GM11168 (cell line): ENCODE measurements around the gene SMURF2.

Experiments
- in situ Hi-C: fragments of 300-500 bp; cut with MboI; formaldehyde crosslinking; loops from one replicate; pipeline ENCODE4 v1.12.0; 2022; ENCODE audit warnings: low sequenced_read_pairs; ENCODE audit not compliant: unreplicated experiment

SMURF2 gene

DNA sequence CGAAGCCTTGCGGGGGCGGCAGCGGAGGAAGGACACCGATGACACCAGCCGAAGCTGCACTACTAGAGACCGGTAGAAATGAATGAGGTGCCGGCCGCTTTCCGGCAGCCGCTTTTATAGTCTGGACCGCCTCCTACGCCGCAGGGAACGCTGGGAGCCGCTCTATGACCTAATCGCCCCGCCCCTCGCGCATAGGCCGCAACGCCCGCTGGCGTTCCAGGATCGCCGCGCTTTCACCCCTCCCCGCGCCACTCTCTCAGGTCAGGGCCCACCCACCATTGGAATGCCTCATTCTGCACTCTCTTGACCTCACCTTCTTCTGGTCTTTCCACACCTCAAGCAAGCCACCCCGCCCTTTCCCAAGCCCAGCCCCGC, 155.9 kb downstream of the SMURF2 start, which contains the start of gene DDX5:
Gene DDX5 (minus strand): TSS at position 89 of the 375 bp plus-strand sequence. CDS start 170 bp downstream, outside the sequence.
- in situ Hi-C loops = no loop called here

GRCh38 chr17:64505340-64506200, 156.5 kb downstream of the SMURF2 start:
- in situ Hi-C loops = no loop called here

- in situ Hi-C loops = no loop called here
Observed at GRCh38 chr17:64504769-64505339, 157.3 kb downstream of the SMURF2 start.

- in situ Hi-C loops = no loop called here
Observed at GRCh38 chr17:64503821-64504768, 158.0 kb downstream of the SMURF2 start.

DNA sequence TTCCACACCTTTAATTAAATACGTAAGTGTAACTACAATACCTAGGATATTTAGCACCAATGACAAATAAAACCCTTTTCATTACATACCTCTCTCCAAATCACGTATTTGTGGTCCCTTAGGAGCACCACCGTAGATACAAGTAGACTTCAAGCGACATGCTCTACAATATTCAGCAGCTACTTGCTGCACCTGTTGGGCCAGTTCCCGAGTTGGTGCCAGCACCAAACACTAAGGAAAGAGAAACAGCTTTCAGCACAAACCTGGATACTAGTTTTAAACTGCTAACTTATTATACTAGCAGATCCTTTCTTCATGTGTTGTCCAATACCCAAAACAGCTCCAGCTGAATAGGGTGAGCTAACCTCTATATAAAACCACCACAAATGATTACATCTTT, 158.8 kb downstream of the SMURF2 start:
- in situ Hi-C loops = no loop called here

- in situ Hi-C loops = no loop called here
Observed at GRCh38 chr17:64502809-64503208, 159.3 kb downstream of the SMURF2 start.

GRCh38 chr17:64502021-64502420, 160.1 kb downstream of the SMURF2 start:
- in situ Hi-C loops = no loop called here

- in situ Hi-C loops = no loop called here
Observed at GRCh38 chr17:64500862-64501765, 161.0 kb downstream of the SMURF2 start.

DNA sequence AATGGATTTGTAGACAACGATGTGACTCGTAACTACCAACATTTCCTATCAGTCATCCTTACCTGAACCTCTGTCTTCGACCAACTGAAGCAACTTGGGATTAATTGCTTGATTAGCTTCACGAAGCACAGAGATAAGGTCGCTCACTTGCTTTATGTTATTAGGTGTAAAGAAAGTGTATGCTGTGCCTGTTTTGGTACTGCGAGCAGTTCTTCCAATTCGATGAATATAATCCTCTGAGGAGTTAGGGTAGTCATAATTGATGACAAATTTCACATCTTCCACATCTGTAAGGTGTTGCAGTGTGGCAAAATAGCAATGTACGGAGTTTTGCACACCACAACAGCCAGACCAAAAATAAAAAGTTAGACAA, 161.6 kb downstream of the SMURF2 start:
- in situ Hi-C loops = no loop called here

DNA sequence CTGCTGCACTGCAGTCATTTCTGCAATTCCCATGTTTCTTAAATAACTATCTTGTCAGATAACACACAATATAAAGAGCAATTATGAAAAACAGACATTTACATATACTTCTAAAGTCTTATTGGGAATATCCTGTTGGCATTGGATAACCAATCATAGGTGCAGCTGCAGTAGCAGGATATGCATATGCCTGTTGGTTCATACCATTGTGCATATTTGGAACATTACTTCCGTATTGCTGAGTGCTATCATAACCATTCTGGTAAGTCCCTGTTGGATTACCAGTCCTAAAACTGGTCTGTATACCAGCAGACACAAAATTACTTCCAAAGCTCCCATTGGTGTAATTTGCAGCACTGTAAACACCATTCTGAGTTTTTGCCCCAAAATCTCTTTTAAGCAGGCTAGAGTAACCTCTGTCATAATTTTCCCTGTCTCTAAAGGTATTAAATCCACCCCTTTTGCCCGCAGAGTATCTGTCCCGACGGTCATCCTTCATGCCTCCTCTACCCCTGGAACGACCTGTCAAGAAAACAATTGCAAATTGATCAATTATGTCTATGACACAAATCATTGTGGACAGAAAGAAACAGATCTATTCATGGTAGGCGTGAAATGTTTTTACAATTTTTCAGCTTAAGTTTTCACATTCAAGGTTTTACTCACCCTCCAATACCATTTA, 162.2 kb downstream of the SMURF2 start:
- in situ Hi-C loops = no loop called here

GRCh38 chr17:64498308-64499203, 163.6 kb downstream of the SMURF2 start:
- in situ Hi-C loops = no loop called here

- in situ Hi-C loops = no loop called here
Observed at GRCh38 chr17:64497565-64498035, 164.5 kb downstream of the SMURF2 start.

- in situ Hi-C loops = no loop called here
Observed at GRCh38 chr17:64496786-64497564, 165.1 kb downstream of the SMURF2 start, which contains the start of gene POLG2. POLG2 (minus strand) TSS chr17:64497054; CDS start chr17:64496968, 86 bp downstream.

- in situ Hi-C loops = no loop called here
Observed at GRCh38 chr17:64496348-64496785, 165.7 kb downstream of the SMURF2 start.
